MM.1S (cell line): ENCODE results near the gene KCNG3.

Experiments used
- EZH2 ChIP-seq: fragments of 300-600 bp; sonication (generic); optimal IDR thresholded peaks from 2 replicates; pipeline ENCODE3; 2017; ENCODE audit warnings: low read depth, mild to moderate bottlenecking, antibody characterized with exemption, low read length, mixed read lengths
- EZH2phosphoT487 ChIP-seq: fragments of 300-600 bp; sonication (generic); IDR thresholded peaks from 2 replicates; pipeline ENCODE4 v1.6.1; 2018; ENCODE audit warnings: antibody characterized with exemption, low read length
- TF ChIP-seq, protein P1 (sequence below): fragments of 300-600 bp; sonication (generic); IDR thresholded peaks from 2 replicates; pipeline ENCODE4 v1.5.1; 2016; ENCODE audit warnings: antibody characterized with exemption, low read length, mixed read lengths

DNA sequence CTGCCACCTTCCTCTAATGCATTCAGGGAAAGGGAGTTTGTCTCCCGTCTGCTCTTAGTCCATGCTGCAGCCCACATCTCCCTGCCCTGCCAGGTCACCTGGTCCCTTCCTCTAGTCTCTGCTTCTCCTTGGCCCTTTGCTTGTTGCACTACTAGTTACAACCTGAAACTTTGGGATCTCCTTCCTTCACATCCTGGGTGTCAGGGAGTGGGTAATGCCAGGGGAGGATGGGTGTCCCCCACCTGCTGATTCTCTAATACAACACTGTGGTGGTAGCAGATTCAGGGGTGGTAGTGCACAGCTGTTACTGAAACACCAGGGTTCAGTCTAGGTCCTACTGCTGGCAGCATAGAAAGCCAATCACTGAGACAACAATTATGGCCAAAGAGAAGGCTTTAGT is 101.6 kb downstream of the KCNG3 start:
- no peak for TF ChIP-seq EZH2
- TF ChIP-seq, protein P1, sequence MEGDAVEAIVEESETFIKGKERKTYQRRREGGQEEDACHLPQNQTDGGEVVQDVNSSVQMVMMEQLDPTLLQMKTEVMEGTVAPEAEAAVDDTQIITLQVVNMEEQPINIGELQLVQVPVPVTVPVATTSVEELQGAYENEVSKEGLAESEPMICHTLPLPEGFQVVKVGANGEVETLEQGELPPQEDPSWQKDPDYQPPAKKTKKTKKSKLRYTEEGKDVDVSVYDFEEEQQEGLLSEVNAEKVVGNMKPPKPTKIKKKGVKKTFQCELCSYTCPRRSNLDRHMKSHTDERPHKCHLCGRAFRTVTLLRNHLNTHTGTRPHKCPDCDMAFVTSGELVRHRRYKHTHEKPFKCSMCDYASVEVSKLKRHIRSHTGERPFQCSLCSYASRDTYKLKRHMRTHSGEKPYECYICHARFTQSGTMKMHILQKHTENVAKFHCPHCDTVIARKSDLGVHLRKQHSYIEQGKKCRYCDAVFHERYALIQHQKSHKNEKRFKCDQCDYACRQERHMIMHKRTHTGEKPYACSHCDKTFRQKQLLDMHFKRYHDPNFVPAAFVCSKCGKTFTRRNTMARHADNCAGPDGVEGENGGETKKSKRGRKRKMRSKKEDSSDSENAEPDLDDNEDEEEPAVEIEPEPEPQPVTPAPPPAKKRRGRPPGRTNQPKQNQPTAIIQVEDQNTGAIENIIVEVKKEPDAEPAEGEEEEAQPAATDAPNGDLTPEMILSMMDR = no peak
- TF ChIP-seq EZH2phosphoT487 = no peak
